ENCODE results near the gene GLCE.

GRCh38 chr15:69118089-69118488 is 42.3 kb upstream of the GLCE start:
- TF ChIP-seq POLR2AphosphoS5 (IDR thresholded peaks at IDR 0.05; ENCODE audit: low read depth, low read length): no peak
- TF ChIP-seq SPI1 (IDR thresholded peaks at IDR 0.05; ENCODE audit: low read depth, low read length): no peak
